GM19238 (cell line): Measurements from ENCODE around the gene CALR3.

Experiments used
- DNase-seq: peaks from one replicate; pipeline ENCODE4 v3.0.0; 2011; ENCODE audit warnings: low spot score; ENCODE audit not compliant: insufficient read length

The CALR3 gene

GRCh38 chr19:16429759-16430091, 66.2 kb downstream of the CALR3 start:
- no peak for DNase-seq

GRCh38 chr19:16429066-16429758, 66.8 kb downstream of the CALR3 start:
- DNase-seq, result no peak
